Activated CD4-positive, CD25-positive, alpha-beta regulatory T cell treated with anti-CD3 and anti-CD28 coated beads, Interleukin-2, amount 50 U/mL, for 24 hours (primary cell): ENCODE results near the gene JDP2.
"Not testable (repeated sequence)": the region's sequence is repeated elsewhere in the genome, so short reads cannot be mapped to it uniquely, and the experiment has no call there.

Experiments used
- ATAC-seq, 2 donors: fragments of 150-1000 bp; cut with Tn5 transposase; one replicate each; pipeline ENCODE4 v1.10.0; 2021; ENCODE audit warnings: mild to moderate bottlenecking in 1 of 2, moderate library complexity in 1 of 2

JDP2 gene

GRCh38 chr14:75427482-75428229, at the start of gene JDP2:
JDP2 (plus strand) TSS chr14:75428022; CDS start chr14:75437921, 9,899 bp downstream.
- peak; percentile 30 to 48 for ATAC-seq

- ATAC-seq: no peak
Measured at GRCh38 chr14:75379246-75379929, 48.4 kb upstream of the JDP2 start.

GRCh38 chr14:75379930-75380270, 47.9 kb upstream of the JDP2 start:
- no peak for ATAC-seq

GRCh38 chr14:75380656-75381055, 47.2 kb upstream of the JDP2 start:
- no peak for ATAC-seq

GRCh38 chr14:75381642-75382041, 46.2 kb upstream of the JDP2 start:
- ATAC-seq: no peak

GRCh38 chr14:75383219-75383618, 44.6 kb upstream of the JDP2 start:
- not testable (repeated sequence) for ATAC-seq

- ATAC-seq: peak in 1 of 2 donors; percentile 69
Measured at GRCh38 chr14:75383721-75384120, 44.1 kb upstream of the JDP2 start.

- ATAC-seq: no peak
Measured at GRCh38 chr14:75389679-75390078, 38.1 kb upstream of the JDP2 start.

- ATAC-seq: no peak
Measured at GRCh38 chr14:75390183-75390582, 37.6 kb upstream of the JDP2 start.

GRCh38 chr14:75391953-75392352, 35.9 kb upstream of the JDP2 start:
- ATAC-seq: no peak

- no peak for ATAC-seq
Measured at GRCh38 chr14:75392686-75393641, 34.9 kb upstream of the JDP2 start.

- ATAC-seq: no peak
Measured at GRCh38 chr14:75393794-75394193, 34.0 kb upstream of the JDP2 start.

GRCh38 chr14:75395862-75396261, 32.0 kb upstream of the JDP2 start:
- no peak for ATAC-seq

GRCh38 chr14:75399321-75399720, 28.5 kb upstream of the JDP2 start:
- ATAC-seq: no peak

GRCh38 chr14:75399843-75400775, 27.7 kb upstream of the JDP2 start:
- ATAC-seq: no peak

- no peak for ATAC-seq
Measured at GRCh38 chr14:75401361-75401760, 26.5 kb upstream of the JDP2 start.

GRCh38 chr14:75402867-75403413, 24.9 kb upstream of the JDP2 start:
- no peak for ATAC-seq

GRCh38 chr14:75404847-75405246, 23.0 kb upstream of the JDP2 start:
- no peak for ATAC-seq

- ATAC-seq: no peak
Measured at GRCh38 chr14:75406102-75406501, 21.7 kb upstream of the JDP2 start.

- ATAC-seq: no peak
Measured at GRCh38 chr14:75406856-75407255, 21.0 kb upstream of the JDP2 start.

- no peak for ATAC-seq
Measured at GRCh38 chr14:75409316-75410205, 18.3 kb upstream of the JDP2 start.
